Measurements from ENCODE around the gene CYP39A1.

DNA sequence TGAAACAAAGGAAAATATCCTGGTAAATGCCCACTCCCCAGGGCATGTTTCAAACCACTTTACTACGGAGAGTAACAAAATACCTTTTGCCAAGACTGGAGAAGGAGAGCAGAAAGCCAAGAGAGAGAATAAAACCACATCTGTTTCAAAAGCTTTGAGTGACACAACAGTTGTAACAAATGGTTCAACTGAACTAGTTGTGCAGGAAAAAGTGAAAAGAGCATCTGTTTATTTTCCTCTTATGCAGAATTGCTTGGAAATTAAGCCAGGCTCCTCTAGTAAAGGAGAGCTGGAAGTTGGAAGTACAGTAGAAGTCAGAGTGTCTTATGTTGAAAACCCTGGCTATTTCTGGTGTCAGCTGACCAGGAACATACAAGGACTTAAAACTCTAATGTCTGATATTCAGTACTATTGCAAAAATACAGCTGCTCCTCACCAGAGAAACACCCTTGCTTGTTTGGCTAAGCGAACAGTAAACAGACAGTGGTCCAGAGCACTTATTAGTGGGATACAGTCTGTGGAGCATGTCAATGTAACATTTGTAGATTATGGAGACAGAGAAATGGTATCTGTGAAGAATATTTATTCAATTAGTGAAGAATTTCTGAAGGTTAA, 37.6 kb upstream of the CYP39A1 start:
- TF ChIP-seq POLR2A (IDR thresholded peaks at IDR 0.05; ENCODE audit: low read depth, low read length): no peak
- no peak for TF ChIP-seq POLR2AphosphoS5 (IDR thresholded peaks at IDR 0.05; ENCODE audit: low read depth, low read length)
- no peak for TF ChIP-seq SPI1 (IDR thresholded peaks at IDR 0.05; ENCODE audit: low read depth, low read length)

All from GM12891 (cell line).